Adrenal gland (tissue), 5 donors: ENCODE results near the gene THSD4.

Experiments used
- CTCF ChIP-seq, 6 experiments: fragments of 450-650 bp in 4 of 6; fragments of 200-600 bp in 2 of 6; sonication (generic) in 1 of 6; IDR thresholded peaks; 1 replicate in 5 of 6; 2 replicates in 1 of 6; pipeline versions ENCODE4 v1.5.1 to v1.8.0; 2016 to 2021; ENCODE audit warnings: antibody characterized with exemption in 6 of 6, mild to moderate bottlenecking in 2 of 6, moderate library complexity in 1 of 6
- POLR2A ChIP-seq, 2 donors: fragments of 450-650 bp; IDR thresholded peaks; one replicate each; pipeline ENCODE4 v1.6.1; 2017; ENCODE audit warnings: antibody characterized with exemption in 2 of 2, mild to moderate bottlenecking in 2 of 2, moderate library complexity in 1 of 2
- donor health status: DM: no; HTN: no; CAD: no.

GRCh38 chr15:71515375-71516186 lies 400.3 kb downstream of the THSD4 start:
- TF ChIP-seq CTCF (IDR thresholded peaks at IDR 0.05): no peak
- no peak for TF ChIP-seq POLR2A (IDR thresholded peaks at IDR 0.05)
